Nucleus accumbens (tissue), 56 donors: ENCODE data around the gene PBLD.

Experiments
- DNase-seq, 56 donors: peaks; one replicate each; lab custom pipeline; 2025; lab: John Stamatoyannopoulos, UW

PBLD gene

DNA sequence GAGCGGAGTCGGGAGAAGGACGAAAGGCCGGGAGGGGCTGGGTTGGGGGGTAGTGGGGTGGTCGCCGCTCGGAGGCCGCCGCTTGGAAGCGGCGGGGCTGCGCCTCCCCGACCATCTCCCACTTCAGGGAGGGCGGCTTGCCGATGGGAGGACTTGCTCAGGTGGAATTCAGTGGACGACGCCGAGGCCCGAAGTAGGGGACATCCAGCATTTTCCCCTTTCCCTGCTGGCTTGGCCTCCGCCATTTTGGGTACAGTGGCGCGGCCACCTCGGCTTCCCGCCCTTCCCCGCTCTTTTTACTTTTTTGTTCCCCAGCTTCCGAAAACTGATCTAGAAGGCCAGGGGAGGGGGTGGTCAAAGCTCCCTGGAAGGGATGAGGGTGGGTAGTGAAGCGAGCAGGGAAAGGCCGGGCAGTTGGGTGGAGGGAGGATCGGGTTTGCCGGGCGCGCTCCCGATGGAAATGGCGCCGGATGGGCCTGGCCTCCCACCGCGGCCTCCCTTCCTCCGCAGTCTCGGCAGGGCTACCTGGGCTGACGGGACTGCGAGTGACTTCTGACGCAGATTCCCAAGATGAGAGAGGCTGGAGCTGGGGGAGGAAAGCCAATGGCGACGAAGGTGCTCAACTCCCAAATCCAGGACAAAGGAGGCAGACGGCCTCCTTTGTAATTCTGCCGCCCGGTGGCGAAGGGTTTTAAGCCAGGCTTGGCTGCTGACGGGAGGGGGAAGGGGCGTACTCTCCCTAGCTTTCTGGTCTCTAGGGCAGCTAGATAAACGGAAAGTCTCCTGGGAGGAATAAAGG, at the start of gene PBLD:
Gene PBLD (minus strand): TSS at position 670 of the 799 bp plus-strand sequence. CDS start 26,084 bp downstream, outside the sequence.
- DNase-seq = peak in 55 of 56 donors; percentile 7 to 85 (median 70)

DNA sequence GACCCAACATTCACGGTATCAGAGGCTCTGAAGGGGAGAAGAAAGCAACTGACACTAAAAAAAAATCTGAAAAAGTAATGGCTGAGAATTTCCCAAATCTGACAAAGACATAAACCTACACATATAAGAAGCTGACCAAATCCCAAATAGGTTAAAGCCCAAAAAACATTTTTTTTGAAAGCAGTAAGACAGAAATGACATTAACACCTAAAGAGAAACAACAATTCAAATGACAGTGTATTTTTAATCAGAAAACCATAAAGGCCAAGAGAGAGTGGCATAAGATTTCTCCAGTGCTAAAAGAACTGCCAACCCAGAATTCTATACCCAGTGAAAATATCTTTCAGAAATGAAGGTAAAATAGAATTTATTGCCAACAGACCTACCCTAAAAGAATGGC, 38.9 kb upstream of the PBLD start:
- no peak for DNase-seq

DNA sequence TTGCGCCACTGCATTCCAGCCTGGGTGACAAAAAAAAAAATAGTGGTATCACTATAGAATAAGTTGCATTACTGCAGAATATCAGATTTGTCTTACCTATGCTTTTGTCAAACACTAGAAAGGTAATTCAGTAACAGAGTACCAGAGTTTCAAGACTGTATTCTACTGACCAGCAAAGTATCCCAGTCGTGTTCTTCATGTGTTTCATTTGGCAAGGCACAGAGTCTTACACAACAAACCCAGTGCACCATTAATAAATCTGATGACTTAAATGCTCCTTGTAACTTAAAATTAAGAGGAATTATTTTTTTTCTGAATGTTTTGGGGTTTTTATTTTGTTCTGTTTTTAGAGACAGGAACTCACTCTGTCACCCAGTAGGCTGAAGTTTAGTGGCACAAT, 34.4 kb upstream of the PBLD start:
- DNase-seq = no peak

DNA sequence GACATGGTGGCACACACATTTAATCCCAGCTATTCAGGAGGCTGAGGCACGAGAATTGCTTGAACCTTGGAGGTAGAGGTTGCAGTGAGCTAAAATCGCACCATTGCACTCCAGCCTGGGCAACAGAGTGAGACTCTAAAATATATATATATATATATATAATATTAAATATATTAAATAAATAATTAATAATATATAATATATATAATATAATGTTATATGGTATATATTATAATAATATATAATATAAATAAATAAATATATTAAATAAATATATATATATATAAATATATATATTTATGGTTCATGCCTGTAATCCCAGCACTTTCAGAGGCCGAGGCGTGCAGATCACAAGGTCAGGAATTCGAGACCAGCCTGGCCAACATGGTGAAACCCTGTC, 33.9 kb upstream of the PBLD start:
- DNase-seq = no peak

DNA sequence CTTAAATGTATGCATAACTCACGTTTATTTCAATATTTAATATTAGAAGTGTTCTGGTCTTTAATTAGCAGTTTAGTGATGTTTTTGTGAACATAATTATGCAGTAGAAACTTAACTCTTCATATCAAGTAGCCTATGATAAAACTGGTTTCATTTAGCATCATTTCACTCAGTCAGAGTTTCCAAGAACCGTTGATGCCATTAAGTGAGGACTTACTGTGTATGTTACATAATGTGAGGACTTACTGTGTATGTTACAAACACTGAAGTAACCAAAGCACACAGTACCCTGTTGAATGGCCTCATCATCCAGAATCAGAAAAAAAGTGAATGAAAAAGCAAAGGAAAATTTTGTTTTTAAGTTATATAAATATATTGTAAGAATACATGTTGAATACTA, 32.9 kb upstream of the PBLD start:
- DNase-seq = no peak

DNA sequence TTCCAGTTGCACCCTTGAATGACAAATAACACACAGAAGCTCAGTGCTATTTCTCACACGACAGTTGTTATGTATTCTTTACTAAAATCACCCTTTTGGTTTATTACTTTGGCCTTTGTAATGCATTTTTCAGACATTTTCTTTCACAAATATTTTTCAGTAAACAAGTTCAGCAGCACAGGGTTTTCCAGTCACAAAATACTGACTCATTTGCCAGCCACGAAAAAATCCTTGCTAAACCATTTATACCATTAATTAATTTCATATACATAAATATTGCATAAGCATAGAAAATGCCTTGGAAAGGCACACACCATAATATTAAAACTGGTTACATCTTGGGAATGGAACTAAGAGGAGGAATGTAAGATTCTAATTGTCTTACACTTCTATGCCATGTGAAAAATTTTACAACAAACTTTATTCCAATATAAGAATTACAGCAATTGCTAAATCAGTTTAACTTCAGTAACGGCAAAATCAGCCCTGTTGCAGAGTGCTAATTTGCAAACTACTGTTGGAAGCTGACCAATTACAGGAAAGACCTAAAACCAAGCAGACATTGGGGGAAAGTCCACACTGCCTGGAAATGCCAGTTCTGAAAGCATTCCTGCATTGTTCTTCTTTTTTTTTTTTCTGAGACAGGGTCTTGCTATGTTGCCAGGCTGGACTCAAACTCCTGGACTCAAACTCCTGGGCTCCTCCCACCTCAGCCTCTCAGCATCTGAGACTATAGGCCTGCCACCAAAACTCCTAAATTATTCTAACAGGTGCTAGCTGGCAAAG, 31.6 kb upstream of the PBLD start:
- no peak for DNase-seq

DNA sequence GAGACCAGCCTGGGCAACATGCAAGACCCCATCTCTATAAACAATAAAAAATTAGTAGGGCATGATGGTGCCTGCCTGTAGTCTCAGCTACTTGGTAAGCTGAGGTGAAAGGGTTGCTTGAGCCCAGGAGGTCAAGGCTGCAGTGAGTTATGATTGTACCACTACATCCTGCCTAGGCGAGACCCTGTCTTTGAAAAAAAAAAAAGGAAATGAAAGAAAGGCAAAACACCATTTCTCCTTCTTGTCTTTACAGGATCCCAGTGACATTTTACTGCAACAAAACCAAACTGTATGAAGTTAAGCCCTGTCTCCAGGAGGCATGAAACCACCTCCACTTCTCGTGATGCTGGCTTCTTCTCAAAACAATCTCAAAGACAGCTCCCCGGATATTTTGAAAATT, 29.9 kb upstream of the PBLD start:
- peak in 3 of 56 donors; percentile 5 to 13 (median 6) for DNase-seq

DNA sequence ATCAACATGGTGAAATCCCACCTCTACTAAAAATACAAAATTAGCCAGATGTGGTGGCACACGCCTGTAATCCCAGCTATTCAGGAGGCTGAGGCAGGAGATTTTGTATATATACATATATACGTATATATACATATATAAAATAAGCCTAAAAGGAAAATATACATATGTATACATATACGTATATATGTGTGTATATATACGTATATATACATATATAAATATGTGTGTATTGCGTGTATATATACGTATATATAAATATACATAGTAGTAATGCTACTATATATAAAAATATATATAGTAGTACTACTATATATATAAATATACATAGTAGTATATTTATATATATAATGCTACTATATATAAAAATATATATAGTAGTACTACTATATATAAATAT, 26.5 kb upstream of the PBLD start:
- no peak for DNase-seq

DNA sequence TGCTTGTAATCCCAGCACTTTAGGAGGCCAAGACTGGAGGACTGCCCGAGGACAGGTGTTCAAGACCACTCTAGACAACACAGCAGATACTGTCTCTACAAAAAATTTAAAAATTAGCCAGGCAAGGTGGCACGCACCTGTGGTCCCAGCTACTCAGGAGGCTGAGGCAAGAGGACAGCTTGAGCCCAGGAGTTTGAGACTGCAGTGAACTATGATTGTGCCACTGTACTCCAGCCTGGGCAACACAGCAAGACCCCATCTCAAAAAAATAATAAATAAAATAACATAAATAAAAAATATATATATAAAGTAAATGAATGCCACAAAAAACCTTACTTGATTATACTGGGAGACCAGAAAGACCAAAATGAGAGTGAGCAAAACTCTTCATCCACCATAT, 20.8 kb upstream of the PBLD start:
- no peak for DNase-seq

DNA sequence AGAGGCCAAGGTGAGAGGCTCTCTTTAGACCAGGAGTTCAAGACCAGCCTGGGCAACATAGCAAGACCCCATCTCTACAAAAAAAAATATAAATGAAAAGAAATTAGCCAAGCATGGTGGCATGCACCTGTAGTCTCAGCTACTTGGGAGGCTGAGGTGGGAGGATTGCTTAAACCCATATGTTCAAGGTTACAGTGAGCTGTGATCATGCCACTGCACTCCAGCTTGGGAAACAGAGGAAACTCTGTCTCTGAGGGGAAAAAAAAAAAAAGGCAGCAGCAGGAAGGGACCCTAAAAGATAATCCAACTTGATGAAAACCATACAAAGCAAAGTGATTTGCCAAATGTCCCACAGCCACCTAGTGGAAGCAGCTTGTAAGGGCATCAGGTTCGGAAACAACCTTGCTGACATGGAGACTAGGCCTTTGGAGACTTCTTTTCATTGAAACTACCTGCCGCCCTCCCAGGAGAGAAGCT, 15.6 kb upstream of the PBLD start:
- DNase-seq = peak in 9 of 56 donors; percentile 2 to 41 (median 7)

DNA sequence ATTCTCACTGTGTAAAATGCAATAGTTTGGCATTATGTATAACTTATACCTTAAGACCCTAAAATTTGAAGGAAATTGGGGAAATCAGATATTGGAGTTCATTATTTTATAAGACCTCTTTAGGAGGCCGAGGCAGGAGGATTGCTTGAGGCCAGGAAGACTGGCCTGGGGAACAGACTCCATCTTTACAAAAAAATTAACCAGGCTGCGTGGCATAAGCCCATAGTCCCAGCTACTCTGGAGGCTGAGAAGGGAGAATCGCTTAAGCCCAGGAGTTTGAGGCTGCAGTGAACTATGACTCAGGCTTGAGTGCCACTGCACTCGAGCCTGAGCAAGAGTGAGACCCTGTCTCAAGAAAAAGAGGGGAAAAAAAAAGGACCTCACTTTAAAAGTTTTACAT, 14.0 kb upstream of the PBLD start:
- no peak for DNase-seq

DNA sequence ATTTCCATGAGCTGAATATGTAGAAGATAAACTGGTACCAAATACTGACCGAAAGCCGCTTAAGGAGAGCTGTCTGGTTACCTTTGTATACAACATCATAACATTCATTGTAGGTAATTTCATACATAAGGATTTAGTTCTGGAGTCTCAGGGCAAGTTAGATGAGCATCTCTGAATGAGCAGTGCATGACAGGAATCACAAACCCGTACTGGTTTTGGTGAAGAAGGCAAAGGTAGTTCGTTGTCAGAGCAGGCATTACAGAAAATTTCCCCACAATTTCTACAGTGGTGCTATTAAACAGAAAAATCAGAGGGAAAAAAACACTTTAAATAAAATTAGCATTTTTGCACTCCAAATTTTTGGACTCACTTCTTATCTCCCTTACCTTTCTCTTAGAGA, 12.9 kb upstream of the PBLD start:
- DNase-seq = no peak

DNA sequence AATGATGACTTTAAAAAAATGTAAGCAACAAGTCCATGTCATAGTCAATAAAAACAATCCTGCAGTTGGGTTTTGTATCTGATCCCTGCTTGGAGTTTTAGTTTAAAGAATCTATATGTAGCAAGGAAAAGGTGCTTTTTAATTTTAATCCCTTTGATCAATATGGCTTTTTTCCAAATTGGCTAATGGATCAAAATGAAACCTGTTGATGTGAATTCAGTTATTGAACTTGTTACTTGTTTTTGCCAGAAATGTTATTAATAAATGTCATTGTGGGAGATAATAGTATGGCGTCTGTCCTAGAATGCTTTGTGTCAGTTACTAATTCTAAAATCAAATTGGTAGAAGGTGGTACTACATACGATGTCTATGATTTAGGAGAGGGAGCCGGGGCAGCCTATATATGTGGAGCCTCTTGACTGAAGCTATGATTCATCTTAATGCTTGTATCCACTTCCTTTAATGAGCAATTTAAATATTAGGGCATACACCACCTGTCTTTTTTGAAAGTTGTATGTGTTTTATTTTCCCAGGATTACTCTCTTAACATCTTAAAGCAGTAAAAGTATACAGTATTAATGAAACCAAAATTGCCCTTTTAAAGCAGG, 10.3 kb upstream of the PBLD start:
- DNase-seq = no peak

DNA sequence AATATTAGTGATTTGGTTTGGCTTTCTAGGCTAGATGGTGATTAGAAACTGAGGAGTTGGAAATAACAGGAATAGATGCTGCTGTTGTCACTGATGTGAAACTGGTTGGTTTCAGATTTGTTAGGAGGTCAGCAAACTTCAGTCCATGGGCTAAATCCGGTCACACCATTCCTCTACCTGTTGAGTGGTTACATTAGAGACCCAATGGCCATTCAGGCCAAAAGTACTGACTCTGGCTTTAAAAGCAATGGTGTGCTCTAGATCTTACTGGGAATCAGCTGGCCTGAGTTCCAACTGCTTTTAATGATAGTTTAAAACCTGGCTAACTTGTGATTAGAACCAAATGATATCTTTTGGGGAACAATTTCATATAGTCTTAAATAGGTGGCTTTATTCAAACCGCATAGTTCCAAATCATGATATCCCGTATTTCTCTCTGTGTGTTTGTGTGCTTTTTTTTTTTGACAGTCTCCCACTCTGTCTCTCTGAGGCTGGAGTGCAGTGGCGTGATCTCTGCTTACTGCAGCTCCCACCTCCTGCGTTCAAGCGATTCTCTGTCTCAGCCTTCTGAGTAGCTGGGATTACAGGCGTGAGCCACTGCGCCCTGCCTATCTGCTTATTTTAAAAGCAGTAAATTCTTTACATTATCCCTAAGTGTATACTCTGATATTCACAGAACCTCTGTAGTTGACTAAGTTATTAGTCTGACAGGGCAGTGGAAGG, 7.8 kb upstream of the PBLD start:
- peak in 2 of 56 donors; percentile 5 to 13 for DNase-seq

DNA sequence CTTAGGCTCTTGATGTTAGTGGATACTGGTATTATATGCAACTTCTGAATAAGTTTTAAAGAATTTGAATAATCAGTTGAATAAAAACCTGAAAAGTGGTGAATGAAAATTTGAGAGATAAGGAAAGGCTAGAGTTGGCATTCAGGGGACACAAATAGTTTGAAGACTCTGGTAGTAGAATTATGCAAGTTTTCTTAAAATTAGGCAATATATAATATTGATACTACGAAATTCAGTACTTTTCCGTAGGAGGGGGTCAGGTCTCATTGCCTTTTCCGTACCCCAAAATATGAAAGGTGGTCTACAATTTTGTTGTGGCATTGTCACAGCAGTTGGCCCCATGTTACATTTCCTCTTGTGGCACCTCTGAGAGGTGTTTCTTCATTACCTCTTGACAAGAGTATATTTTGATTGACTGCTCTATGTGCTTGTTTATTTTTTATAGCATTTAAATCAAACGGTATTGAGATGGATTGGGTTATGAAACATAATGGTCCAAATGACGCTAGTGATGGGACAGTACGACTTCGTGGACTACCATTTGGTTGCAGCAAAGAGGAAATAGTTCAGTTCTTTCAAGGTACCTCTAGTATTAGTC, 4.1 kb upstream of the PBLD start:
- no peak for DNase-seq

DNA sequence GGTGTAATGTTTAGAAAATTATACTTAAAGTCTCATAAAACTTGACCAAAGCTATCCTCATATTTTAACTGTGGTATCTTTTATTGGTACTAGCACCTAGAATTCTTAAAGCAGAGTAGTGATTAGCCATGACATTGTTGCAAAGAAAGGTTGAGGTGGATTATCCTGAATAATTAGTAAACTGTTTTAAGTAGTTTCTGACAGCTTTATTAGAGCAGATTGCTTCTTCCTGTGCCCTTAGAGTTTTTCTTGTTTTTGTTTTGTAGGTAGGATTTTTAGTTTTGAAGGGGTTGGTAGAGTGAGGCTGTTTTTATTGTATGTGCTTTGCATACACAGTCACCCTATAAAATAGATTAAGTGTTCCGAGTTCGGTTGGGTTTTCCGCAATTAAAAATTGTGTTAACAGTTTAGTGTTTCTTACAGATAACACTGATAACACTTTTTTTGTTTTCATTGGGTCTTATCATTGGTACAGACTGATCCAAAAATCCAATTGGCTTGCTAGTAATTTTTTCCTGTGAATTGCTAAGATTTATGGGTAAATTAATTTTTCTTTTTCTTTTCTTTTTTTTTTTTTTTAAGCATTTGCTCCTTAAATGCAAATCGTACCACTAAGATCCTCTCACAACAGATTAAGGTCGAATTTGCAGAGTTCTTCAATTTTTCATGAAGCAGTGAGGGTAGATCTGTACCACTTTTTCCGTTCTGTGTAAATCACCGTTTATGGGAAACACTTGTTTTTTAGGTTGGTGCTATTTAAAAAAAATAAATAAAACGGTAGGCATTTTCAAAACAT, 2.1 kb upstream of the PBLD start:
- no peak for DNase-seq

DNA sequence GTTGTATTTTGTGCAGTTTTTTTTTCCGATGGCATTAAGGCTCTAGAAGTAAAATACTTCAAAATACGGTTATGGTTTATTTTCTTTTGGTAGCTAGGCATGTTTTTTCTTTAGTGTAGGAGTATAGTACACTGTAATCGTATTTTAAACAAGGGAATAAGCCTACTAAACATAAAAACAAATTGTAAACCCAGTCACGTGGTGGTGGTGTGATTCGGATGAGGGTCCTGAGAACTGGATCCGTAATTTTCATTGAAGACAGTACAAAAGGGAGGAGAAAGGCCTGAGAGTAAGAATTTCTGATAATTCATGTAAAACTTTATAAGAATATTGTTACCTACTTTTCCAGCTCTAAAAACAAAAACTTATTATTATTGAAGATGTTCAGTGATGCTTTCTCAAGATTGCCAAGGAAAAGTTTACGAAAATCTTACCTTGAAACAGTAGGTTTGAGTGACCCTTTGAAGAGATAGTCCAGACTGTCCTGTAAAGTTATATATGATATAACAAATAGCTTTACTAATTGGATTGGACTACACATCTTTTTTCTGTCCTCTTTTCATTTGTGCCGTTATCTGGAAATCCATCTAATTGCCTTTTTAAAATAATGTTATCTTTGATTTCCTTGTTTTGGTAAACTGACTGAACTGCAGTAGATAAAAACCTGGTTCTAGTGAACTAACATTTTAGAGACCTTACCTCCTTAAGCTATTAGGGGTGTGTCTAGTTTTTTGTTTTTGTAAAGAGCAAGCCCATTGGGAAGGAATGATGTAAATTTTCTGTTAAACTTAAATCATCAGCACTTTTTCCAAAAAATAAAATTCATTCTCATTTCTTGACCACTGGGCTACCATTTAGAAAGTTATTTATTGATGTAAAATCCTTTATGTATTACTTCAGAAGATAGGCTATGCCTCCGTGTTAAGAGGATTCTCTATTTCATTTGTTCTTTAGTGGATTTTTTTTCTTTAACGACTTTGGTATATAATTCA, 1.0 kb upstream of the PBLD start:
- DNase-seq = peak in 1 of 56 donors; percentile 5

DNA sequence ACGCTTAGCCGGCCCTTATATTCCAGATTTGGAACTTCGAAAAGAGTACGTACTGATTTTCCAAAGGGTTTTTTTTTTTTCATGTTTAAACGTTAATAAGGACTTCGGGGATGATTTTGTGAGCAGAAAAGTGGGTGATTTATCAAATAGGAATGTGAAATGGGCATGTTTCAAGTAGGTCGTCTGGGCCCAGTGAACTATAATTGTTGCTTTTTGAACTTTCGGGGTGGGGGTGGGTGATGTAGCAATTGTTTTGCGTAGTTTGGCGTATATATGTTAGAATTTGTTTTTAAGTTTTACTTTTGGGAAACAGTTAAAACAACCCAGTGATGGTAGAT, 299 bp upstream of the PBLD start:
- DNase-seq = no peak
